Frontal cortex (tissue), 4 donors: ENCODE data around the gene RNF115. TPM values are rescaled to one million over a fixed set of nuclear protein-coding genes. Genes with fewer than 3 reads are reported as not detected.
"Not testable (repeated sequence)": the region's sequence is repeated elsewhere in the genome, so short reads cannot be mapped to it uniquely, and the experiment has no call there.

Experiments
- DNase-seq, 2 donors: peaks; one replicate each; pipeline ENCODE4 v3.0.0; 2012; ENCODE audit warnings: low spot score in 2 of 2
- FAIRE-seq: peaks from 2 replicates; lab custom pipeline; 2012; peaks lifted over from hg19 to GRCh38; lab: Jason Lieb, UNC
- total RNA-seq: library from RNA; depleted of rRNA; stranded (reverse); fragments of >200 nt; gene quantifications from one replicate; pipeline ENCODE4 v1.2.3, GENCODE V29; 2014
- donor health status: control.
- donor health status: control.
- donor health status: control.

Gene RNF115
- total RNA-seq, result 26.5 TPM

- DNase-seq (peak; percentile 80 to 82), FAIRE-seq (no peak)
These were observed at the start of gene RNF115, which contains the start of gene POLR3C for GRCh38 chr1:145823565-145824498. Gene RNF115 (minus strand): TSS chr1:145824095. CDS start chr1:145823873, 222 bp downstream. Gene POLR3C (plus strand): TSS chr1:145824200. CDS start chr1:145825777, 1,577 bp downstream.

- DNase-seq (peak in 1 of 2 donors; percentile 54), FAIRE-seq (no peak)
These were observed 48.4 kb upstream of the RNF115 start for GRCh38 chr1:145871994-145872924.

DNA sequence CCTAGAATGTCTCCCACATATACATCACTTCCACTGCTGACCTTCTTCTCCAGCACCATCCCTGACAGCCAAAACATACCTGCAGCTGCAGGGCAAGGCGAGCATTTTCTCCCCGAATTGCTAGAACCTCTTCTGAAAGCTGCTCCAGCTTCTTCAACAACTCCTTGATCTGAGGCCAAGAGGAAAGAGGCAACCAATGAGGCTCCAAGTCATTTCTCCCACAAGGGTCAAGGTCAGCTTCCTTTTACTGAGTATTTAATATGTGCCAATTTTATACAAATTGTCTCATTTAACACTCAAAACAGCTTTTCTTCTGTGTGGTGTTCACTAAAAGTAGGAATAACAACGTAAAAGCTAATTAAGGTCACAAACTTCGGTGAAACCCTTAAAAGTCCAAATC lies 44.3 kb upstream of the RNF115 start:
- FAIRE-seq (no peak), DNase-seq (no peak)

DNA sequence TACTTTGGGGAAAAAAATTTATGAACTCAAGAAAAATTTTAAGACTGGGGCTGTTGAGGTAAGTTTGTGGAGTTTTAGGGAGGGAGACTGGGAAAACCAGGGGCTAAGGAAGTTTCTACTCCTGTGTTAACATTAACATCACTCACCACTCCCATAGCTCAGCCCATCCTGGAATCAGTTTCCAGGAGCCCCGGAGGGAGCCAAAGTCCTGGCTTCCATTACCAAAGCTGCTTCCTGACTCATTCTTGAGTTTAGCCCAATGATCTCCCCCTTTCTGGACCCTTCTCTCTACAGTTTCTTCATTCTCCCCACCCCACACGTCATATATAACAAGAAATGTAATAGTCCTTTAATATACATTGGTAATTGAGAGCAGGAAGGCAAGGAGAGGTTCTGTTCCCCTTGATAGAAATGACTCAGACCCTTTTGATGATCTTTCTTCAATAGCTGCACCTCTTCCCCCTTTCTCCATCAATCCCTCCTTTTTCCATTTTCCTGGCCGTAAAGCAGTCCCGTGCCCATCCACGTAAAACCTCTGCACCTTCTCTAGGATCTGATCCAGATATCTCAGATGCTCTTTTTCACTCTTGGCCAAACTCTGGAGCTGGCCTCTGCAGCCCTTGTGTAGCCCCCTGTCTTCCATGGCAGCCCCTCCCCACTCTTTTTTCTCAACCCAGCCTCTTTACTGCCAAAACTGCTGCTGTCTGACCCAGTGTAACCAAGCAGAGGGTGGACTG lies 39.6 kb upstream of the RNF115 start:
- no peak for FAIRE-seq

DNA sequence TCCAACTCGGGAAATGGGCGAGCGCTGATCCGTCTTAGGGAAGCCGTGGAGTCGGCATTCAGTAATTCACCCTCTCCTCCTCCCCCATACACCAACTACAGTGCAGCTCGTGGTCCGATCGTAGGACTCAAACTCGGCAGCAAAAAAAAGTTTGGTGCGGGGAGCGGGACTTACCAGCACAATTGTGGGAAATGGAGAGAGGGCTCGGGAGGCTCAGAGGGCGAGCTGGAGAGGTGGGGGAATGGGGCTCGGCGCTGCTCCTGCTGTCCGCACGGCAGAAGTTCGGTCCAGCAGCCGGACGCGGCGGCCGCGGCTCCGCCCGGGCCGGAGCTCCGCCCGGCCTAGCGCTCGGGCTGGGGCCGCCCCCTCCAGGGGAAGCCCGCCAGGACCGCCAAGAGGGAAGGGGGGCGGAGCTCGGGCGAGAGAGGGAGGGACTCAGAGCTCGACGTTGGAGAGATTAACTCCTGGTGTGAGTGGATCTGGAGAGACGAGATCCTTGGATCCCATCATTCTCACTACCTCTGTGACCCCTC lies 35.7 kb upstream of the RNF115 start:
- DNase-seq (peak; percentile 87 to 91), FAIRE-seq (no peak)

More for the DNA sequence above, 39.6 kb upstream of the RNF115 start:
- no peak for DNase-seq

DNA sequence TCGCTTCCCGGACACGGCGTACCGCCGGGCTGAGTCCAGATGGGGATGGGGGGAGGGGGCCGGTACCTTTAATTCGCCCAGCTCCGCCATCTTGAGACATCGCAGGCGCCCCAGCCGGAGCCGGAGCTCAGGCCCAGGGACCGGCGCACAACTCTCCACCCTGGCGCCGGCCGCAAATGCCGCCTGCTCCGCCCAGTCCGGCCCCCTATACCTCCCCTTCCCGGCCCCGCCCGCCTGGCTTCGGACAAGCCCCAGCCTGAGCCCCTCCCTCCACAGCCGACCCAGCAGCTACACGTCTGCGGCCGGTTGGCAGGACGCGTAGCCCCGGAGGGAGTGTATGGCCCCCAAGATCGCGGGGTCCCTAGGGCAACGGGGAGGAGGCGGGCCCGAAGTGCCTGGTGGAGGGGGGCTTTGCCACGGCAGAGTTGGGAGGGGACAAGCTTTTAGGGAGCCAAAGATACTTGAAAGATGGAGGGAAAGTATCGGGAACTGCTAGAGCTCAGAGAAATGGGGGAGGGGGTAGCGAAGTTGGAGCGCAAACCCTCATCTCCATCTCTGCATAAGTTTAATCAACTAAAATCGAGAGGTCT lies 35.1 kb upstream of the RNF115 start, which contains the start of gene PIAS3:
TSS of gene PIAS3 (minus strand) at position 181 of the 590 bp plus-strand sequence. CDS start at position 90, 91 bp downstream.
- peak; percentile 95 to 96 for DNase-seq
- no peak for FAIRE-seq

GRCh38 chr1:145858238-145858900 lies 34.5 kb upstream of the RNF115 start:
- FAIRE-seq, result no peak
- DNase-seq, result peak; percentile 54 to 56

GRCh38 chr1:145857170-145857569 lies 33.3 kb upstream of the RNF115 start:
- no peak for DNase-seq

DNA sequence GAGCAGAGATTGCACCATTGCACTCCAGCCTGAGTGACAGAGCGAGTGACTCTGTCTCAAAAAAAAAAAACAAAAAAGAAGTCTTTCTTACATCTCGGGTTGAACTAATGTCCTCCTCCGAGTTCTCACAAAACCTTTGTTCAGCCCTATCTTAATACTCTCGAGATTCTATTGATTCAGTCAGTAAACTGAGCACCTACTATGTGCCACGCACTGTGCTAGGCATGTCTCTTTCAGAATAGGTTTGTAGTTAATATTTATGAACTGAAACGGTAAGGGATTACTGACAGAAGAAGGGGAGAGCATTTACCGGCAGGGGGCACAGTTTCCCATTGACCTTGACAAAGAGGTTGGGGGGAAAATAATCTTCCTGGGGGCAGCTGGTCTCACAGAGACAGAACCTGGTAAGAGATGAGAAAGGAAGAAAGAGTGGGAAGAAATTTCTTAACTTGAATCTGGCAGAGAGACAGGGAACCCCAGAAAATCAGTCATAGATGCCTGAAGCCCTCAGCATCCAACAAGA lies 31.6 kb upstream of the RNF115 start:
- FAIRE-seq (no peak), DNase-seq (no peak)

More at GRCh38 chr1:145857170-145857569, 33.3 kb upstream of the RNF115 start:
- no peak for FAIRE-seq

GRCh38 chr1:145849356-145850160 lies 25.7 kb upstream of the RNF115 start:
- DNase-seq, result no peak
- FAIRE-seq, result no peak

GRCh38 chr1:145847827-145848226 lies 23.9 kb upstream of the RNF115 start:
- FAIRE-seq, result no peak
- DNase-seq, result no peak

DNA sequence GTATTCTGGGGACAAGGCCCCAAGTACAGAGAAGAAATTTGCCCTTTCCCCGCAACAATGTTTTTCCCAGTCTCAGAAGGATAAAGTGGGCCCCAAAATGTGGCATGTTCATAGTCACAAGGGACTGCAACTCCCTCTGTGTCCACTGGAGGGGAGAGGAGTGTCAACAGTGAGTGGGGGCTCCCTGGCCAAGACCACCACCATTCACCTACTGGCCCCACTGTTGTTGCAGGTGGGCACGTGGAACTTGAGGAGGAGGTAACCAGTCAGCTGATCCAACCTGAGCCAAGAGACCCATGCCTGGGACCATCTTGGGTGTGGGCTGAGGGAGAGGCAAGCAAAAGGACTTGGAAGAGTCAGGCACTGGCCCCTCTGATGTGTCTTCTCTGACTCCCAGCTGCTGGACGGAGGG lies 22.3 kb upstream of the RNF115 start:
- FAIRE-seq (no peak), DNase-seq (peak in 1 of 2 donors; percentile 50)

- DNase-seq, result peak; percentile 69 to 87
- FAIRE-seq, result no peak
These were observed 21.7 kb upstream of the RNF115 start, which contains the start of gene NUDT17 for GRCh38 chr1:145845514-145846161. Gene NUDT17 (plus strand): TSS chr1:145845630. CDS start chr1:145845641, 11 bp downstream.

DNA sequence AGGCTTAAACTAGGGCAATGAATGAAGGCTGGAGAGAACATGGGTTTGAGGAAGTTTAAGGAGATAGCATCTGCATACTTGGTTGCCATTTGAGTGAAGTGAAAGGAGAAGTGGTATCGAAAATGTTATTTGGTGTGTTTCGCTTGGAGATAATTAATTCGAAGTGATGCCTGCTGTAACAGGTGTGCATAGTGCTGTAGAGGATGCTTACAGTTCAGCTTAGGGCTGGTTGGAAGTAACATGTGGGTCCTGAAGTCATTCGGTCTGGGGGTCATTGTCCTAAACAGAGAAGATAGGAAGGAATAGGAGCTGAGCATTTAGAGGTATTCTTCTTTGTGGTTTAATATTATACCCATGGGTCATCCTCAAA lies 21.2 kb upstream of the RNF115 start:
- DNase-seq, result no peak
- no peak for FAIRE-seq

- no peak for FAIRE-seq
- DNase-seq, result no peak
These were observed 19.1 kb upstream of the RNF115 start for GRCh38 chr1:145843031-145843430.

GRCh38 chr1:145837656-145838055 lies 13.8 kb upstream of the RNF115 start:
- FAIRE-seq (no peak), DNase-seq (no peak)

DNA sequence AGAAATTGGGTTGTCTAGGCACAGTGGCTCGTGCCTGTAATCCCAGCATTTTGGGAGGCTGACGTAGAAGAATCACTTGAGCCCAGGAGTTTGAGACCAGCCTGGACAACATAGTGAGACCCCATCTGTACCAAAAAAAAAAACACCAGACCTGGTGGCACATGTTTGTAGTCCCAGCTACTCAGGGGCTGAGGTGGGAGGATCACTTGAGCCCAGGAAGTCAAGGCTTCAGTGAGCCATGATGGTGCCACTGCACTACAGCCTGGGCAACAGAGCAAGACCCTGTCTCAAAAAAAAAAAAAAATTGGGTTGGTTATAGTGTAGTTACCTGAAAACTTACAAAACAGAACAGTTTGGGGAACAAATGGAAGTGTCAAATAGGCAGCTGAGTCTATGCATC lies 6.9 kb upstream of the RNF115 start:
- FAIRE-seq, DNase-seq: not testable (repeated sequence)
